Measurements from ENCODE around the gene PNCK. TPM values are rescaled to one million over a fixed set of nuclear protein-coding genes. Genes with fewer than 3 reads are reported as not detected.

Gene PNCK
- total and polyA plus RNA-seq, 5 donors from 2014 or later: 0.54 TPM; not detected in 4

- Mint-ChIP-seq H3K27me3 (peaks cover 16% of the 10 kb centered on the region), H3K27ac (no peak overlapping the region), H3K4me3 (peak overlapping the region in 1 of 4 donors; percentile 24), H3K9me3 (peaks cover 0 to 1% (median 0%) of the 10 kb centered on the region in 7 donors), H3K4me1 (peaks cover 0 to 3% (median 0%) of the 10 kb centered on the region in 4 donors), H3K36me3 (no peaks in the 10 kb centered on the region)
- no peaks in the 10 kb centered on the region for H3K36me3 ChIP-seq (ENCODE audit: control insufficient read depth, insufficient read depth, low read length)
- ATAC-seq (ENCODE audit: low read depth in 2 of 2): no peak
- no peak overlapping the region for H3K4me3 ChIP-seq (ENCODE audit: low read depth, low read length)
- DNase-seq: no peak
- H3K4me1 ChIP-seq (ENCODE audit: control insufficient read depth, insufficient read depth, low read length, poor library complexity, severe bottlenecking): no peaks in the 10 kb centered on the region
- no peaks in the 10 kb centered on the region for H3K9me3 ChIP-seq (ENCODE audit: control insufficient read depth in 2 of 2, low read length in 2 of 2)
- no peak overlapping the region for H3K27ac ChIP-seq (ENCODE audit: insufficient read depth, low read length, poor library complexity, severe bottlenecking)
- H3K27me3 ChIP-seq (ENCODE audit: control insufficient read depth, insufficient read depth, low read length): no peaks in the 10 kb centered on the region
Observed at GRCh38 chrX:153674219-153674851, 722 bp upstream of the PNCK start.

GRCh38 chrX:153672531-153673427 lies 834 bp downstream of the PNCK start:
- H3K27ac ChIP-seq (ENCODE audit: insufficient read depth, low read length, poor library complexity, severe bottlenecking): no peak overlapping the region
- Mint-ChIP-seq H3K4me3 (peak overlapping the region in 1 of 4 donors; percentile 71), H3K9me3 (peaks cover 0 to 1% (median 0%) of the 10 kb centered on the region in 7 donors), H3K27me3 (peaks cover 20% of the 10 kb centered on the region), H3K4me1 (peaks cover 0 to 7% (median 4%) of the 10 kb centered on the region in 4 donors), H3K36me3 (no peaks in the 10 kb centered on the region), H3K27ac (peak overlapping the region in 1 of 3 donors; percentile 56)
- DNase-seq (no peak), ATAC-seq (ENCODE audit: low read depth in 2 of 2) (no peak)
- no peaks in the 10 kb centered on the region for H3K9me3 ChIP-seq (ENCODE audit: control insufficient read depth in 2 of 2, low read length in 2 of 2)
- H3K4me3 ChIP-seq (ENCODE audit: low read depth, low read length): no peak overlapping the region
- no peaks in the 10 kb centered on the region for H3K4me1 ChIP-seq (ENCODE audit: control insufficient read depth, insufficient read depth, low read length, poor library complexity, severe bottlenecking)
- no peaks in the 10 kb centered on the region for H3K27me3 ChIP-seq (ENCODE audit: control insufficient read depth, insufficient read depth, low read length)
- H3K36me3 ChIP-seq (ENCODE audit: control insufficient read depth, insufficient read depth, low read length): no peaks in the 10 kb centered on the region

GRCh38 chrX:153671589-153672530 lies 1.8 kb downstream of the PNCK start:
- Mint-ChIP-seq H3K9me3 (peaks cover 0 to 1% (median 0%) of the 10 kb centered on the region in 7 donors), H3K4me3 (no peak overlapping the region)
- no peak for DNase-seq

GRCh38 chrX:153670748-153671588 lies 2.6 kb downstream of the PNCK start:
- Histone ChIP-seq H3K9me3 (ENCODE audit: control insufficient read depth in 2 of 2, low read length in 2 of 2) (no peaks in the 10 kb centered on the region), H3K4me1 (ENCODE audit: control insufficient read depth, insufficient read depth, low read length, poor library complexity, severe bottlenecking) (no peaks in the 10 kb centered on the region), H3K27me3 (ENCODE audit: control insufficient read depth, insufficient read depth, low read length) (no peaks in the 10 kb centered on the region), H3K36me3 (ENCODE audit: control insufficient read depth, insufficient read depth, low read length) (no peaks in the 10 kb centered on the region), H3K27ac (ENCODE audit: insufficient read depth, low read length, poor library complexity, severe bottlenecking) (no peak overlapping the region), H3K4me3 (ENCODE audit: low read depth, low read length) (no peak overlapping the region)
- ATAC-seq (ENCODE audit: low read depth in 2 of 2) (no peak), DNase-seq (no peak)
- H3K4me1 Mint-ChIP-seq: peaks cover 0 to 9% (median 6%) of the 10 kb centered on the region in 4 donors
- H3K9me3 Mint-ChIP-seq: peaks cover 0 to 1% (median 0%) of the 10 kb centered on the region in 7 donors
- H3K4me3 Mint-ChIP-seq: no peak overlapping the region
- peaks cover 24% of the 10 kb centered on the region for H3K27me3 Mint-ChIP-seq
- H3K36me3 Mint-ChIP-seq: no peaks in the 10 kb centered on the region
- no peak overlapping the region for H3K27ac Mint-ChIP-seq

More at GRCh38 chrX:153671589-153672530, 1.8 kb downstream of the PNCK start:
- H3K4me1 Mint-ChIP-seq: peaks cover 0 to 9% (median 6%) of the 10 kb centered on the region in 4 donors
- Histone ChIP-seq H3K27ac (ENCODE audit: insufficient read depth, low read length, poor library complexity, severe bottlenecking) (no peak overlapping the region), H3K4me1 (ENCODE audit: control insufficient read depth, insufficient read depth, low read length, poor library complexity, severe bottlenecking) (no peaks in the 10 kb centered on the region), H3K36me3 (ENCODE audit: control insufficient read depth, insufficient read depth, low read length) (no peaks in the 10 kb centered on the region), H3K9me3 (ENCODE audit: control insufficient read depth in 2 of 2, low read length in 2 of 2) (no peaks in the 10 kb centered on the region), H3K27me3 (ENCODE audit: control insufficient read depth, insufficient read depth, low read length) (no peaks in the 10 kb centered on the region), H3K4me3 (ENCODE audit: low read depth, low read length) (no peak overlapping the region)
- no peak overlapping the region for H3K27ac Mint-ChIP-seq
- ATAC-seq (ENCODE audit: low read depth in 2 of 2): no peak
- peaks cover 24% of the 10 kb centered on the region for H3K27me3 Mint-ChIP-seq
- H3K36me3 Mint-ChIP-seq: no peaks in the 10 kb centered on the region

- Mint-ChIP-seq H3K4me3 (no peak overlapping the region), H3K27me3 (peaks cover 20% of the 10 kb centered on the region), H3K4me1 (peaks cover 0 to 9% (median 6%) of the 10 kb centered on the region in 4 donors), H3K27ac (no peak overlapping the region), H3K9me3 (peaks cover 0 to 1% (median 0%) of the 10 kb centered on the region in 7 donors), H3K36me3 (no peaks in the 10 kb centered on the region)
- H3K27me3 ChIP-seq (ENCODE audit: control insufficient read depth, insufficient read depth, low read length): no peaks in the 10 kb centered on the region
- ATAC-seq (ENCODE audit: low read depth in 2 of 2) (no peak), DNase-seq (no peak)
- no peak overlapping the region for H3K4me3 ChIP-seq (ENCODE audit: low read depth, low read length)
- H3K4me1 ChIP-seq (ENCODE audit: control insufficient read depth, insufficient read depth, low read length, poor library complexity, severe bottlenecking): no peaks in the 10 kb centered on the region
- H3K9me3 ChIP-seq (ENCODE audit: control insufficient read depth in 2 of 2, low read length in 2 of 2): no peaks in the 10 kb centered on the region
- H3K27ac ChIP-seq (ENCODE audit: insufficient read depth, low read length, poor library complexity, severe bottlenecking): no peak overlapping the region
- H3K36me3 ChIP-seq (ENCODE audit: control insufficient read depth, insufficient read depth, low read length): no peaks in the 10 kb centered on the region
Observed at GRCh38 chrX:153669901-153670731, 3.5 kb downstream of the PNCK start.

GRCh38 chrX:153669174-153669890 lies 4.3 kb downstream of the PNCK start:
- Histone ChIP-seq H3K4me3 (ENCODE audit: low read depth, low read length) (no peak overlapping the region), H3K36me3 (ENCODE audit: control insufficient read depth, insufficient read depth, low read length) (no peaks in the 10 kb centered on the region), H3K27ac (ENCODE audit: insufficient read depth, low read length, poor library complexity, severe bottlenecking) (no peak overlapping the region), H3K27me3 (ENCODE audit: control insufficient read depth, insufficient read depth, low read length) (no peaks in the 10 kb centered on the region), H3K9me3 (ENCODE audit: control insufficient read depth in 2 of 2, low read length in 2 of 2) (no peaks in the 10 kb centered on the region), H3K4me1 (ENCODE audit: control insufficient read depth, insufficient read depth, low read length, poor library complexity, severe bottlenecking) (no peaks in the 10 kb centered on the region)
- Mint-ChIP-seq H3K4me3 (no peak overlapping the region), H3K36me3 (no peaks in the 10 kb centered on the region), H3K27me3 (peaks cover 15% of the 10 kb centered on the region), H3K9me3 (peaks cover 0 to 1% (median 0%) of the 10 kb centered on the region in 7 donors), H3K27ac (peak overlapping the region in 1 of 3 donors; percentile 52), H3K4me1 (peaks cover 0 to 9% (median 6%) of the 10 kb centered on the region in 4 donors)
- DNase-seq (peak; percentile 10 to 38 (median 29)), ATAC-seq (ENCODE audit: low read depth in 2 of 2) (no peak)

Measured in CD4-positive, CD25-positive, alpha-beta regulatory T cell (primary cell).